ENCODE measurements around the gene XRCC1. TPM values are rescaled to one million over a fixed set of nuclear protein-coding genes. Genes with fewer than 3 reads are reported as not detected.

Gene XRCC1
- total and polyA plus RNA-seq, 9 of the 15 experiments (the other 6 are each of a cell fraction or from before 2014, with no cell fraction given): 1.5 to 36.9 (median 24.9) TPM

DNA sequence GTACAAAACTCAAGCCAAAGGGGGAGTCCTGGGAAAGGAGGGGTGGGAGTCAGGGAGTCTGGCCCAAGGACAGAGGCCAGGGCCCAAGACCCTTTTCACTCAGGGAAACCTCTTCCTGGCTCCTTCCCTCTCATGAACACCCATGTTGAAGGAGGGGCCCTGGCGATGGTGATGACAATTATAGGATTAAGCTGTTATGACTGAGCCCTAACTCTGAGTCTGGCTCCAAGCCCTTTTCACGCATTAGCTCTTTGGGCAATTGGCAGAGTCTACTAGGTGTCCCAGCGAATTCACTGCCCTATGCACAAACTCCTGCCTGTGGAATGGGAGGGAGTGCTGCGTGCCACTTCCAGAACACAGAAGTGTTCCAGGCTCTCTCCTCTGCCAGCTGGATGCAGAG is 21.7 kb downstream of the XRCC1 start:
- H3K4me1 ChIP-seq (replicated peaks in 1 of 2; ENCODE audit: control insufficient read depth in 2 of 2, insufficient read depth in 2 of 2, low read length in 2 of 2): peaks cover 0 to 8% of the 10 kb centered on the region in 2 experiments; a peak in 2 of 5 replicates
- BruUV-seq (replicated peaks): no TSS peak
- H3K27ac ChIP-seq (ENCODE audit: extremely low read depth, low read depth, low read length): no peak overlapping the region
- POLR2A ChIA-PET: interaction anchor here (0.7 to 1.1 kb wide), 2 partner anchors 14 to 111 kb away, joined by 3 read pairs; no protein-coding TSS in a partner anchor
- no peak overlapping the region for H3K9ac ChIP-seq (ENCODE audit: insufficient read depth in 1 of 2, low read depth in 2 of 2, low read length in 2 of 2)
- no peak overlapping the region for H3K4me3 ChIP-seq
- no peak for ATAC-seq
- WGBS (ENCODE audit: insufficient coverage, low coverage, missing lambda C conversion rate): 74% methylated on average over 4 of the region's 4 CpGs
- DNase-seq (ENCODE audit: extremely low read depth in 1 of 4, low spot score in 3 of 4): no peak
- no peak overlapping the region for H2AFZ ChIP-seq (ENCODE audit: low read depth, low read length)
- H3K27me3 ChIP-seq (ENCODE audit: control insufficient read depth in 2 of 2, insufficient read depth in 2 of 2, low read length in 2 of 2): no peaks in the 10 kb centered on the region
- H3K79me2 ChIP-seq (ENCODE audit: control insufficient read depth, insufficient read depth, low read length): no peaks in the 10 kb centered on the region
- in situ Hi-C loops (cut with MboI) (no loop called here), intact Hi-C loops (cut with micrococcal nuclease) (loop anchor here (10.0 kb wide), 1 partner anchor 71 kb away; no protein-coding TSS in a partner anchor)
- TF ChIP-seq SIN3B (IDR thresholded peaks at IDR 0.05; ENCODE audit: low read depth): no peak
- TF ChIP-seq U2AF1 (optimal IDR thresholded peaks at IDR 0.05; ENCODE audit: low read depth, low read length): no peak
- no peak for TF ChIP-seq EZH2 (IDR thresholded peaks at IDR 0.05; ENCODE audit: borderline replicate concordance, low read depth, low read length)
- TF ChIP-seq RUNX1 (IDR thresholded peaks at IDR 0.05; ENCODE audit: low read depth): no peak
- TF ChIP-seq IRF2 (CRISPR knock-in tag; IDR thresholded peaks at IDR 0.05): no peak
- TF ChIP-seq ASH1L (IDR thresholded peaks at IDR 0.05; ENCODE audit: borderline replicate concordance, low read depth, partially characterized antibody): no peak
- no peak for TF ChIP-seq ZNF77 (CRISPR knock-in tag; IDR thresholded peaks at IDR 0.05)
- no peak for TF ChIP-seq XRCC3 (IDR thresholded peaks at IDR 0.05)
- H3K9me3 ChIP-seq (replicated peaks; ENCODE audit: control insufficient read depth, insufficient read depth, low read depth, low read length): no peaks in the 10 kb centered on the region
- H4K20me1 ChIP-seq (replicated peaks; ENCODE audit: control insufficient read depth, insufficient read depth, low read length): no peaks in the 10 kb centered on the region
- FAIRE-seq: no peak
- CTCF ChIA-PET (ENCODE audit: low intra/inter-chr PET ratio): no interaction called here
- no peaks in the 10 kb centered on the region for H3K9me1 ChIP-seq (ENCODE audit: control insufficient read depth, insufficient read depth, low read length)
- H3K36me3 ChIP-seq (ENCODE audit: control insufficient read depth, insufficient read depth, low read length): peaks cover 61% of the 10 kb centered on the region; the same call in 2 of the 3 replicates
- no peak overlapping the region for H3K4me2 ChIP-seq (ENCODE audit: insufficient read depth, low read length)
